HPDE6-E6E7 (cell line): ENCODE measurements around the gene SESN2.

ENCODE experiments used
- DNase-seq: peaks from one replicate; pipeline ENCODE4 v3.0.0; 2011; ENCODE audit warnings: missing footprints; ENCODE audit errors: extremely low spot score

SESN2 gene

GRCh38 chr1:28329395-28330153, 70.3 kb downstream of the SESN2 start:
- no peak for DNase-seq
